Hematopoietic multipotent progenitor cell treated with erythropoietin and hydrocortisone succinate and interleukin-3 and kit ligand, for 8 days (in vitro differentiated cells): Measurements from ENCODE around the gene GNA15.
A peak's percentile ranks its signal among the peaks of the same experiment; 100 is the strongest.
"Not testable (repeated sequence)": the region's sequence is repeated elsewhere in the genome, so short reads cannot be mapped to it uniquely, and the experiment has no call there.

Experiments used
- DNase-seq: peaks from one replicate; pipeline ENCODE4 v3.0.0-alpha.2; 2015

The GNA15 gene

DNA sequence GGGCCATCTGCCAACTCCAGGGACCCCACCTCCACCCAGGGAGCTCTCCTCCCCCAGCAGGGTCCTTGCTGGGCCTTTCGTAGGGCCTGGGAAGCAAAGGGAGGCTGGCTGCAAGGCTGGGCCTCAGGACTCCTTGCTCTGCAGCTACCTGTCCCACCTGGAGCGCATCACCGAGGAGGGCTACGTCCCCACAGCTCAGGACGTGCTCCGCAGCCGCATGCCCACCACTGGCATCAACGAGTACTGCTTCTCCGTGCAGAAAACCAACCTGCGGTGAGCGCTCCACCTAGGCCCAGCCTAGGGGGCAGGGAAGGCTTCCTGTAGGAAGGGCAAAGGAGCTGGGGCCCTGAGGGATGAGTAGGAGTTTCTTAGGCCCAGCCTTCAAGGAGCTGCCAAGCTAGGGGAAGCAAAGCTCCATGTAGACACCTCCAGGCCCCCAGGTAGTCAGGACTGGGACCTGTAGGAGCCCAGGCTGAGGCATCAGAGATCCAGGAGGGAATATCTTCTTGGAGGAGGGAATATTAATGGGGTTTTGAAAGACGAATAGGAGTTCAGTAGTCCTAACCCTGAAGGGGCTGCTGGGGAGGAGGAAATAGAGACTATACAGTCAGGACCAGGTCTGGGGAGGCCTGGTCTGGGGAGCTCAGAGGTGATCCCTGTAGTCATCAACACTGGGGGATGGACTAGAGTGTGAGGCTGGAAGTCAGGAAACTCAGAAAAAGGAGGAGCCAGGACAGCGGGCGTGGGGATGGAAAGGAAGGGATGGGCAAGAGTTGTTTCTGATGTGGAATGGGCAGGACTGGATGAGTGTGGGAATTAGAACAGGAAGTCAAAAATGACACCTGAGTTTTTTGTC lies 16.0 kb downstream of the GNA15 start:
- DNase-seq = no peak

DNA sequence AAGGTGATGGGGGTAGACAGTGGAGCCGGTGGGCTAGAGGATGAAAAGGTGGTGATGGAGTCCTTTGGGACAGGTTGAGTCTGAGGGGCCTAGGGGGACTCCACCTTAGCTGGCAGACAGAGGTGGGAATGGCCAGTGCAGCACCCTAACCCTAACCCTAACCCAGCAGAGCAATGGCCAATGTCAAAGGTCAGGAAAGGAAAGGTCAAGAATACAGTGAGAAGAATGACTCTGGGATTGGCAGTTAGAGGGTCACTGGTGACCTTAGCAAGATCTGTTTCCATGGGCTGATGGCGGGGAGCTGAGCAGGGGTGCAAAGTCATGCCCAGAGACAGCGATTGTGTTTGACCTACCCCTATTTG lies 16.6 kb downstream of the GNA15 start:
- no peak for DNase-seq

DNA sequence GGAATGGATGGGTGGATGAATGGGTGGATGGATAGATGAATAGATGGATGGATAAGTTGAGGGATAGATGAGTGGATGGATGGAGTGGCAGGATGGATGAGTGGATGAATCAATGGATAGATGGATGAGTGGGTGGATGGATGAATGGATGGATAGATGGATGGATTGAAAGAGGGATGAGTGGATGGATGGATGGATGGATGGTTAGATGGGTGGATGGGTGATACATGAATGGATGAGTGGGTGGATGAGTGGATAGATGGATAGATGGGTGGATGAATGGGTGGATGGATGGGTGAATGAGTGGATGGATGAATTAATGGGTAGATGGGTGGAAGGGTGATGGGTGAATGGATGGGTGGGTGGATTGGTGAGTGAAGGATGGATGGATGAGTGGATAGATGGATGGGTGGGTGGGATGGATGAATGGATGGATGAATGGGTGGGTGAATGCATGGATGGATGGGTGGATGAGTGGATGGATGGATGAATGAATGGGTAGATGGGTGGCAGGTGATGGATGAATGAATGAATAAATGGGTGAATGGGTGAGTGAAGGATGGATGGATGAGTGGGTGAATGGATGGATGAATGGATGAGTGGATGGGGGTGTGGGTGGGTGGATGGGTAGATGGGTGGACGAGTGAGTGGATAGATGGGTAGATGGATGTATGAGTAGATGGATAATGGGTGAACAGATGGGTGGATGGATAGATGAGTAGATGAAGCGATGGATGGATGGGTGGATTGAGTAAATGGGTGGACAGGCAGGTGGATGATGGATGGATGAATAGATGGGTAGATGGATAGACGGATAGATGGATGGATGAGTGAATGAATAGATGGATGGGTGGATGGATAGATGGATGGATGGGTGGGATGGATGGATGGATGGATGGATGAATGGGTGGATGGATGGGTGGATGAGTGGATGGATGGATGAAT lies 17.7 kb downstream of the GNA15 start:
- DNase-seq = no peak

DNA sequence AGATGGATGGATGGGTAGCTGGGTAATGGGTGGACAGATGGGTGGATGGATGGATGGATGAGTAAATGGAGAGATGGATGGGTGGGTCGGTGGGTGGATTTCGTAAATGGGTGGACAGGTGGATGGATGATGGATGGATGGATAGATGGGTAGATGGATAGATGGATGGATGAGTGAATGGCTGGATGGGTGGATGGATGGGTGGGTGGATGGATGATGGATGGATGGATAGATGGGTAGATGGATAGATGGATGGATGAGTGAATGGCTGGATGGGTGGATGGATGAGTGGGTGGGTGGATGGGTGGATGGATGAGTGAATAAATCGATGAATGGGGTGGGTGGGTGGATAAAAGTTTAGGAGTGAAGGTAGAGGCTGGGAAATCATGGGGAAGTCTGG lies 18.6 kb downstream of the GNA15 start:
- DNase-seq = not testable (repeated sequence)

DNA sequence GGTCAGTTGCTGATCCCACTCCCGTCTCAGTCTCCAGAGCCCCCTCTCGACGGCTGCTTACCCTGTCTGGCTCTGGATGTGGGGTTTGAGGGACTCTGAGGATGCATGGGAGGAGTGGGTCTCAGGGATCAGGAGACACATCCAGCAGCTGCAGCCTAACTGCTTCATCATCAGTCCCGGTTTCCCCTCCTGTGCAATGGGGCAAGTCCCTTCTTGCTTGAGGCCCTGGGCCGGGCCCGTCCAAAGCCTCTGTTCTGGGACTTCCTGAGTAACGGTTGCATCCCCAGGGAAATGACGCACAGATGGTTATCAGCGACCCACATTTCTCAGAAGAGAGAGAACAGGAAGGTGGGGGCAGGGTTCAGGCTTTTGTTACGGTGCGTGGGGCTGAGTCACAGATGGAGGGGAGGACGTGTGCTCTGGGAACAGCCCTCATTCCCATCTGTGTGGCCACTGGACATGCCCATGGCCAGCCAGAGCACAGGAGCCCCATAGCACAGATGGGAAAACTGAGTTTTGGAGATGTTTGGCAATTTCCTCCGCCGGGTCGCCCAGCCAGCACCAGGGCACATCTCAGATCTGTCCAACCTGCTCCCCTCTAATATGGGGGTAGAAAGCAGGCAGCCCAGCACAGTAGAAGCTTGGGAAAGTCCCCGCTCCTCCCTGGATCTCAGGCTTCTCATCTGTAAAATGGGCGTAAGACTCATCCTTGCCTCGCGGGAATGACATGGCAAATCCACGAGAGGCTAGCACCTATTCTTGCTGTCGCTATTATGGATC lies 19.3 kb downstream of the GNA15 start:
- DNase-seq = peak; percentile 94

DNA sequence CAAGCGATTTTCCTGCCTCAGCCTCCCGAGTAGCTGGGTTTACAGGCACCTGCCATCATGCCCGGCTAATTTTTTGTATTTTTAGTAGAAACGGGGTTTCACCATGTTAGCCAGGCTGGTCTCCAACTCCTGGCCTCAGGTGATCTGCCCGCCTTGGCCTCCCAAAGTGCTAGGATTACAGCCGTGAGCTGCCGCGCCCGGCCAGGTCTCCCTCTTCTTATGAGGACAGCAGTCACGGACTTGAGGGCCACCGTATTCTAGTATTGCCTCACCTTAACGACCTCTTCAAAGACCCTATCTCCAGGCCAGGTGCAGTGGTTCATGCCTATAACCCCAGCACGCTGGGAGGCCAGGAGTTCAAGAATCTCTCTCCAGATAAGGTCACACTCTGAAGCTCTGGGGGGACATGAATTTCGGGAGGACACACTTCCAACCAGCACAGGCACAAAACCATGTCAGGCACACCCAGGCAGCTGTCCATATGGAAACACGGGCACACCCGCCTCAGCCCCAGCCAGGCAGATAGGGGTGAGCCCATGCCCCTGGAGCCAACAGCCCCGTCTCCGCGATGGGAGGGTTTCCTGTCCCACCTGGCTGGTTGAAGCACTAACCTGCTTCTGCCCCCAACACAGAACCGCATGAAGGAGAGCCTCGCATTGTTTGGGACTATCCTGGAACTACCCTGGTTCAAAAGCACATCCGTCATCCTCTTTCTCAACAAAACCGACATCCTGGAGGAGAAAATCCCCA lies 21.4 kb downstream of the GNA15 start:
- no peak for DNase-seq

DNA sequence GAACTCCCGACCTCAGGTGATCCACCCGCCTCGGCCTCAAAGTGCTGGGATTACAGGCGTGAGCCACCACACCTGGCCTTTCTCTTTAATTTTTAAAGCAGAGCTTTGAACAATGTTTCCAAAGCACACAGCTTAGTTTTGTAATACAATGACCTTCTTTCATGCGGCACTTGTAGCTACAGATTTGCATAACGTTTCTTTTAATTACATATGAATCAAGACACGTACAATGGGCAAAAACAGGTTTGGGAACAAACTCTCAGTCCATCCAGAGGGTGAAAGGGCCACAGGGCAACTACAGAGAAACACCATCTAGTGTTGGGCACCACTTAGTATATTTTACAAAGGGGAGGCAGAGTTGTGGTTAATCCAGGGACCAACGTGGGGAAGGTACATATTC lies 23.7 kb downstream of the GNA15 start:
- no peak for DNase-seq

DNA sequence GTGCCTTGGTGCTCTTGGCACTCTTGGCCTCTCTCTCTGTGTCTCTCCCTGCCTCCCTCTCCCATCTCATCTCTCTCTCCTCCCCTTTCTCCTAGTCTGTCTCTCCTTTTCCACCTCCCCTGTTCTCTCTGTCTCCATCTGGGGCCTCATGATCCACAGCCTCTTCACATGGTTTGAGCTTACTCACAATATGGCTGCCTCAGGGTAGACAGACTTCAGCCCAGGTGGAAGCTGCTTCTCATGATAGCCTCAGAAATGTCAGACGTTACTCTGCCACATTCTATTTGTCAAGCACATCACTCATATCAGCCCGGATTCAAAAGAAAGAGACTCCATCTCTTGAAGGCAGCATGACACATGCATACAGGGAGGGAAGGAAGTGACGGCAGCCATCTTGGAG lies 24.4 kb downstream of the GNA15 start:
- no peak for DNase-seq

DNA sequence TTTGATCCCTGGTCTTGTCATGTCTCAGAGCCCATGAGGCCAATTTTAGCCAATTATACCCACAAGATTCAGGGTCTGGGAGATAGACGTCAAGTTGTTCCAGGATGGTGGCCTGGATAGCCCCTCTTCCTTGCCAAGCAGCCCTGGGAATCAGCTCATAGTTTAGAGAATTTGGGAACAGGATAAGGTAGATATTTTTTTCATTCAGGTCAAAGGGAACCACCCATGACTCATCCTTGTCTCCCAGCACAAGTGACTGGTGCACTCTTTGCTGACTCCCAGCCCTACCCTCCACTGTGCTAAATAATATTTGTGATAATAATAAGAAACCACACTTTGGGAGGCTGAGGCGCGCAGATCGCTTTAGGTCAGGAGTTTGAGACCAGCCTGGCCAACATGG lies 25.6 kb downstream of the GNA15 start:
- DNase-seq = no peak

DNA sequence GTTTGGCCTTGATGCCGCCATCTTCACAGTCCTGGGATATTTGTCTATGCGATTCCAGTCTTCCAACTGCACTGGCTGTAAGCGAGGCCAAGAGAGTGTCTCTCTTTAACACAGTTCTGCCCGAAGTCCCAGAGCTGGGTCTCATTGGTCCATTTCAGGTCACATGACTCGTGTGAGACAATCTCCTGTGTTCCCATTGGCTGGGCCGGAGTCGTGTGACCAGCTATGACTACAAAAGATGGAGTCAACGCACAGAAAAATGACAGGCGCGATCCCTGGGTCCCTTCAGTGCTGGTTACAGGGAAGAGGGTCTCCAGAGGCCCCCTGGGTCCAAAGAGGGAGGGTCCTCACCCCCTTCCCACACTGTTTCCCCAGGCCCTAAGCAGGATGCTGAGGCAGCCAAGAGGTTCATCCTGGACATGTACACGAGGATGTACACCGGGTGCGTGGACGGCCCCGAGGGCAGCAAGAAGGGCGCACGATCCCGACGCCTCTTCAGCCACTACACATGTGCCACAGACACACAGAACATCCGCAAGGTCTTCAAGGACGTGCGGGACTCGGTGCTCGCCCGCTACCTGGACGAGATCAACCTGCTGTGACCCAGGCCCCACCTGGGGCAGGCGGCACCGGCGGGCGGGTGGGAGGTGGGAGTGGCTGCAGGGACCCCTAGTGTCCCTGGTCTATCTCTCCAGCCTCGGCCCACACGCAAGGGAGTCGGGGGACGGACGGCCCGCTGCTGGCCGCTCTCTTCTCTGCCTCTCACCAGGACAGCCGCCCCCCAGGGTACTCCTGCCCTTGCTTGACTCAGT lies 26.8 kb downstream of the GNA15 start:
- peak; percentile 68 for DNase-seq

DNA sequence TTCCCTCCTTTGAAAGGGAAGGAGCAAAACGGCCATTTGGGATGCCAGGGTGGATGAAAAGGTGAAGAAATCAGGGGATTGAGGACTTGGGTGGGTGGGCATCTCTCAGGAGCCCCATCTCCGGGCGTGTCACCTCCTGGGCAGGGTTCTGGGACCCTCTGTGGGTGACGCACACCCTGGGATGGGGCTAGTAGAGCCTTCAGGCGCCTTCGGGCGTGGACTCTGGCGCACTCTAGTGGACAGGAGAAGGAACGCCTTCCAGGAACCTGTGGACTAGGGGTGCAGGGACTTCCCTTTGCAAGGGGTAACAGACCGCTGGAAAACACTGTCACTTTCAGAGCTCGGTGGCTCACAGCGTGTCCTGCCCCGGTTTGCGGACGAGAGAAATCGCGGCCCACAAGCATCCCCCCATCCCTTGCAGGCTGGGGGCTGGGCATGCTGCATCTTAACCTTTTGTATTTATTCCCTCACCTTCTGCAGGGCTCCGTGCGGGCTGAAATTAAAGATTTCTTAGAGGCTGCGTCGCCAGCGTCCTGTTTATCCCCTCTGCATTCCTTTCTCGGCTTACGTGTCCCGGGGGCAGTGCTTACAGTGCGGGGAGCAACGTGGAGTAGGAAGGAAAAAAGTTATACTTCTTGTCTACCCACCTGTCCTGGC lies 27.5 kb downstream of the GNA15 start:
- DNase-seq = peak; percentile 69

DNA sequence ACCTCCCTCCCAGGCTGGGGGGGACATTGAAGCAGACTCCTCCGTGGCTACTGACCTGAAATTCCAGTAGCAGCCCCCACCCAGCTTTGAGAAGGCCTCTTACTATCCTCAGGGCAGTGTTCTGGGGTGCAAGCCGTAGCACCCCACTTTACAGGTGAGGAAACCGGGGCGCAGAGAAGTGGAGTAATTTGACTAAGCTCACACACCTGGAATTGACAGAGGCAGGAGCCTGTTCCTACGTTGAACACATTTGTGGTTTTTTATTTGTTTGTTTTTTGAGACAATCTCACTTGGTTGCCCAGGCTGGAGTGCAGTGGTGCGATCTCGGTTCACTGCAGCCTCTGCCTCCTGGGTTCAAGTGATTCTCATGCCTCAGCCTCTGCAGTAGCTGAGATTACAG lies 28.1 kb downstream of the GNA15 start:
- DNase-seq = no peak

DNA sequence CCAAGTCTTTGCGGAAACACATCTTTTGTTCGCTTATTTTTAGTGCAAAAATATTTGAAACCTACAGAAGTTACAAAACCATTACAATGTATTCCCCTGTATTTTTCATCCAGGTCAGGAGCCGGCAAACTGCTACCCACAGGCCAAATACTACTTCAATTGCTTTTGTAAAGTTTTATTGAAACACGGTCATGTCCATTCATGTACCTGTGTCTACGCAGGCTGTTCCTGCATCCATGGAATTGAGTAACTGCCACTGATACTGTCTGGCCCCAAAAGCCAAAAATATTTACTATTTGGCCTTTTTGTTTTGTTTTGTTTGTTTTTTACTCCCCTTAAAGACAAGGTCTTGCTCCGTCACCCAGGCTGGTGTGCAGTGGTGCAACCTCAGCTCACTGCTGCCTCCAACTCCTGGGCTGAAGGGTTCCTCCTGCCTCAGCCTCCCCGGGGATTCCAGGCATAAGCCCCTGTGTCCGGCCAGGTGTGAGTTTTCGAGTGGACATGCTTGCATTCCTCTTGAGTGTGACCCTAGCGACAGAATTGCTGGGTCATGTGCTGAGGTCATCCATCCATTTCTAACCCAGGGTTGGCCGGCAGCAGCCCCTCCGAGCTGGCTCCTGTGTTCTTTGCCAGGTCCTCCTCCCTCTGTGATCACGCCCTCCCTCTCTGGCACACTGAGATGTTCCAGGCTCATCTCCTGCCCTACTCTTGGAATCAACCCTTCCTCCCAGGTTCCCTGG lies 31.9 kb downstream of the GNA15 start:
- DNase-seq = no peak

DNA sequence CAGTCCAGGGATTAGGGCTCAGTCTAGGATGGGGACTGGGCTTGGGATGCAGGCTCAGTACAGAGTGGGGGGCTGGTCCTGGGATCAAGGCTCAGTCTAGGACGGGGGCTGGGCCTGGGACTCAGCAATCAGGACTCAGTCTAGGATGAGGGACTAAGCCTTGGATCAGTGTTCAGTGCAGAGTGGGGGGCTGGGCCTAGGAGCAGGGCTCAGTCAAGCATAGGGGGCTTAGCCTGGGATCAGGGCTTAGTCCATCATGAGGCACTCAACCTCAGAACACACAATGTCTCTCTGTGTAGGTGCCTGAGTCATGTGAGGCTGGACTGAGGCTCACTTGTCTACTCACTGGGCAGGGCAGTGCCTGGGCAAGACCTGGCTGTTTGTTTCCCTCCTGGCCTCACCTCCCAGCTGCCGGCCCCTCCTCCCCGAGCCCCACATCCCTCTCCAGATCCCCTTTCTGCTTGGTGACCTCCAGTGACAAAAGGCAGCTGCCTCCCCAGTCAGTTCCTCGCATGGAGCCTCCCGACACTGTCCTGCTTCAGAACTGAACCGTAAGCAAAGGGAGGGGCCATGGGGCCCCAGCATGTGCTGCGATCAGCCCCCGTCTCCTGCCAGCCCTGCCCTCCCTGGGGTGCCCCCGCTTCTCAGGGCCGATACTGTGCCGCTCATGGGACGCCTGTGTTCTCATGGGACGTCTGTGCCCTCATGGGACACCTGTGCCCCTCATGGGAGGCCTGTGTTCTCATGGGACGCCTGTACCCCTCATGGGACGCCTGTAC lies 36.2 kb downstream of the GNA15 start:
- no peak for DNase-seq

DNA sequence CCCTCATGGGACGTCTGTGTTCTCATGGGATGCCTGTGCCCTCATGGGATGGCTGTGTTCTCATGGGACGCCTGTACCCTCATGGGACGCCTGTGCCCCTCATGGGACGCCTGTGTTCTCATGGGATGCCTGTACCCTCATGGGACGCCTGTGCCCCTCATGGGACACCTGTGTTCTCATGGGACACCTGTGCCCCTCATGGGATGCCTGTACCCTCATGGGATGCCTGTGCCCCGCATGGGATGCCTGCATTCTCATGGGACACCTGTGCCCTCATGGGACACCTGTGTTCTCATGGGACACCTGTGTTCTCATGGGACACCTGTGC lies 36.8 kb downstream of the GNA15 start:
- not testable (repeated sequence) for DNase-seq

DNA sequence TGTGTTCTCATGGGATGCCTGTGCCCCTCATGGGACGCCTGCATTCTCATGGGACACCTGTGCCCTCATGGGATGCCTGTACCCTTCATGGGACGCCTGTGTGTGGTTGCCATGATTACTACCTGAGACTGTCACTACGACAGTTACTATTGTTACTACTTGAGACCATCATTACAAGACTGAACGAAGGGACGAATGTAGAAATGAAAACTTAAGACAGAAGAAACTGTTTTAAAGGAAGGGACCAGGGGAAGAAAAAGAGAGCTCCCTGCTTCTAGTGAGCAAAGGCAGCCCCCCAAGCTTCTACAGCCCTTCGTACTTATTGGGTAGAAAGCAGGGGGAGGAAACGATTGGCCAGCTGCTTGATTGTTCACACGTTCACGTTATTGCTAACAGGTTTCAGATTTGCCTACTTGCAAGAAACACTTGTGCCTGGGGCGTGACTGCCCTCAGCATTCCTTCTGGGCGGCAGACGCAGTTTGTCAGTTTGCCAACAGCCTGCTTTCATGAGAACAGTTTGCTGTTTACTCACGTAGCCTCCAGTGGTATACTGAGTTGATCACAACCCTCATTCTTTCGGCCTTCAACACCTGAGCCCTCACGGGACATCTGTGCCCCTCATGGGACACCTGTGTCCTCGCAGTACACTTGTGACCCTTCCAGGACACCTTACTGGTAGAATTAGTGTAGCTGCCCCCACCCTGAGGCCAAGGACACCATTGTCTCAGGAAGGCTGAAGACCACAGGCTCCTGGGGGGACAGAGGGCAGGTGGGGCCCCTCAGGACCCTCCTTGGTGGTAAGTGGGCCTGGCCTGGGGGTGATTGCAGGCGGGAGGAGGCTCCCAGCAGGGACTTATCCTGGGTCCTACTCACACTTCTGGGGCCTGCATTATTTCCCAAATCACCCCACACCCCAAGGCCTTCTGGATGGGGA lies 40.2 kb downstream of the GNA15 start:
- peak; percentile 83 for DNase-seq

DNA sequence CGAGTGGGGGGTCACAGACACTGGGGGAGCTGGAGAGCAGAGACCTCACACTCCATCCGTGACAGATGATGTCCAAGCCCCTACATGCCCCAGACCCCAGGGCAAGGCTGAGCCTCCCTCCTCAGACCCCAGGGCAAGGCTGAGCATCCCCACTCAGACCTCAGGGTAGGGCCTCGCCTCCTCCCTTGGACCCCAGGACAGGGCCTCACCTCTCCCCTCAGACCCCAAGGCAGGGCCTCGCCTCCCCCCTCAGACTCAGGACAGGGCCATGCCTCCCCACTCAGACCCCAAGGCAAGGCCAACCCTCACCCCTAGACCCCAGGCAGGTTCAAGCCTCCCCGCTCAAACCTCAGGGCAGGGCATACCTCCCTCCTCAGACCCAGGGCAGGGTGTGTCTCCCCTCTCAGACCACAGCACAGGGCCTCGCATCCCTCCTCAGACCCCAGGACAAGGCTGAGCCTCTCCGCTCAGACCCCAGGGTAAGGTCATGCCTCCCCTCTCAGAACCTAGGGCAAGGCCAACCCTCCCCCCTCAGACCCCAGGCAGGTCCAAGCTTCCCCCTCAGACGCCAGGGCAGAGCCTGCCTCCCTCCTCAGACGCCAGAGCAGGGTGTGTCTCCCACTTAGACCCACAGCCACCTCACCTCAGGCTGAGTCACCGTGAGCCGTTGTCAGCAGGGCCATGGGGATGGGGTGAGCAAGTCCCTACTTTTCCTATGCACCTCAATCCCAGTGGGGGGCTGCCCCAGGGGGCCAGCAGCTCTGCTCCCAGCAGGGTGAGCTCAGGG lies 41.1 kb downstream of the GNA15 start:
- DNase-seq = peak; percentile 85
